Right cardiac atrium (tissue), 5 donors: Measurements from ENCODE around the gene TTC13. TPM values are rescaled to one million over a fixed set of nuclear protein-coding genes. Genes with fewer than 3 reads are reported as not detected.

Experiments
- ATAC-seq, 2 donors: fragments of 200-7000 bp; cut with Tn5 transposase; one replicate each; pipeline versions ENCODE4 v1.8.0 to v1.9.1; 2020; ENCODE audit warnings: moderate library complexity in 2 of 2, mild to moderate bottlenecking in 1 of 2
- DNase-seq, 3 donors: peaks; one replicate each; pipeline ENCODE4 v3.0.0-alpha.2; 2020
- H3K27ac ChIP-seq: one replicate; pipeline ENCODE4 v1.5.1; 2013; ENCODE audit warnings: mild to moderate bottlenecking, low read length, control low read depth, moderate library complexity
- H3K27me3 ChIP-seq: one replicate; pipeline ENCODE4 v1.6.1; 2013; ENCODE audit not compliant: control insufficient read depth, insufficient read depth
- H3K4me1 ChIP-seq: one replicate; pipeline ENCODE4 v1.6.1; 2013; ENCODE audit warnings: low read length; ENCODE audit not compliant: control insufficient read depth, insufficient read depth
- H3K4me3 ChIP-seq: one replicate; pipeline ENCODE4 v1.5.1; 2013; ENCODE audit warnings: low read length, control low read depth
- H3K9me3 ChIP-seq: one replicate; pipeline ENCODE4 v1.6.1; 2013; ENCODE audit warnings: low read length; ENCODE audit not compliant: control insufficient read depth
- WGBS: extraction: QIAGEN DNeasy Blood & Tissue Kit; methylation state at CpG from one replicate; pipeline ENCODE4 v1.1.7; 2013; 5-methylcytosine and 5-hydroxymethylcytosine counted together
- intact Hi-C, 4 donors: fragments of 100-400 bp; cut with DNase I; formaldehyde crosslinking; loops; one replicate each; pipeline versions ENCODE4 v1.11.0 to v1.14.0; 2022 to 2023
- polyA plus RNA-seq: library from polyadenylated mRNA; stranded (reverse); fragments of 200-250 nt; gene quantifications from one replicate; pipeline ENCODE4 v1.2.3, GENCODE V29; 2013
- total RNA-seq, 4 donors: library from RNA; stranded (reverse); fragmentation: NEBNext Ultra II Directional; extraction: Animal tissue kit (Norgen Biotek cat#: 25700); gene quantifications; one replicate each; pipeline ENCODE4 v1.2.1, GENCODE V29; 2021
- donor health status: healthy with polysubstance abuse.
- donor health status: DM: no; HTN: yes; CAD: no.
- donor health status: DM: no; HTN: no; CAD: no.
- donor health status: DM: no; HTN: yes; CAD: no; lungs with severe emphysema.
- donor health status: DM: yes; HTN: yes; CAD: no.

Gene TTC13
- total and polyA plus RNA-seq, 5 donors: 4.5 to 8.6 (median 6.5) TPM

- 89% methylated on average over 2 of the region's 2 CpGs for WGBS
- H3K4me1 ChIP-seq: no peaks in the 10 kb centered on the region
- no peak for DNase-seq
- H3K9me3 ChIP-seq: no peaks in the 10 kb centered on the region
- intact Hi-C loops: no loop called here
- H3K27ac ChIP-seq: no peak overlapping the region
- no peak overlapping the region for H3K4me3 ChIP-seq
- ATAC-seq: no peak
- no peaks in the 10 kb centered on the region for H3K27me3 ChIP-seq
These were observed 56.0 kb downstream of the TTC13 start for GRCh38 chr1:230922620-230923019.

GRCh38 chr1:230919207-230919606 is 59.5 kb downstream of the TTC13 start:
- intact Hi-C loops: loop anchor here in 3 of 4 donors (5.0 to 10.0 kb wide), 3 partner anchors 122 to 296 kb away; no protein-coding TSS in a partner anchor
- Histone ChIP-seq H3K9me3 (no peaks in the 10 kb centered on the region), H3K27me3 (no peaks in the 10 kb centered on the region), H3K27ac (no peak overlapping the region), H3K4me1 (no peaks in the 10 kb centered on the region), H3K4me3 (no peak overlapping the region)
- 51% methylated on average over 4 of the region's 4 CpGs for whole genome bisulfite sequencing
- DNase-seq: no peak
- ATAC-seq: no peak

- H3K27me3 ChIP-seq: no peaks in the 10 kb centered on the region
- peak; percentile 80 to 84 for ATAC-seq
- H3K4me3 ChIP-seq: no peak overlapping the region
- no peak overlapping the region for H3K27ac ChIP-seq
- DNase-seq: peak; percentile 68 to 84 (median 79)
- intact Hi-C loops: loop anchor here in 3 of 4 donors (2.0 to 10.0 kb wide), 4 partner anchors 119 to 297 kb away; no protein-coding TSS in a partner anchor
- H3K4me1 ChIP-seq: no peaks in the 10 kb centered on the region
- H3K9me3 ChIP-seq: no peaks in the 10 kb centered on the region
- 56% methylated on average over 15 of the region's 15 CpGs for WGBS
These were observed 61.2 kb downstream of the TTC13 start for GRCh38 chr1:230917284-230918135.

GRCh38 chr1:230916587-230917283 is 61.9 kb downstream of the TTC13 start:
- WGBS: 86% methylated on average over 8 of the region's 8 CpGs
- no peak overlapping the region for H3K4me3 ChIP-seq
- H3K27ac ChIP-seq: no peak overlapping the region
- no peak for ATAC-seq
- H3K4me1 ChIP-seq: no peaks in the 10 kb centered on the region
- no peaks in the 10 kb centered on the region for H3K9me3 ChIP-seq
- DNase-seq: no peak
- no peaks in the 10 kb centered on the region for H3K27me3 ChIP-seq
- intact Hi-C loops: loop anchor here in 3 of 4 donors (2.0 to 10.0 kb wide), 4 partner anchors 118 to 298 kb away; no protein-coding TSS in a partner anchor

GRCh38 chr1:230915078-230915477 is 63.6 kb downstream of the TTC13 start:
- DNase-seq (no peak), ATAC-seq (no peak)
- Histone ChIP-seq H3K27ac (no peak overlapping the region), H3K4me1 (peaks cover 1% of the 10 kb centered on the region), H3K27me3 (no peaks in the 10 kb centered on the region), H3K4me3 (no peak overlapping the region), H3K9me3 (no peaks in the 10 kb centered on the region)
- intact Hi-C loops: loop anchor here in 3 of 4 donors (5.0 to 10.0 kb wide), 3 partner anchors 118 to 300 kb away; no protein-coding TSS in a partner anchor

GRCh38 chr1:230913496-230913895 is 65.2 kb downstream of the TTC13 start:
- intact Hi-C loops: loop anchor here in 2 of 4 donors (2.0 to 10.0 kb wide), 2 partner anchors 119 to 301 kb away; no protein-coding TSS in a partner anchor

GRCh38 chr1:230910755-230911117 is 67.9 kb downstream of the TTC13 start:
- no peak for DNase-seq
- ATAC-seq: peak in 1 of 2 donors; percentile 28
- peak overlapping the region; percentile 40 for H3K27ac ChIP-seq
- intact Hi-C loops: loop anchor here in 1 of 4 donors (10.0 kb wide), 1 partner anchor 304 kb away; no protein-coding TSS in a partner anchor
- H3K9me3 ChIP-seq: no peaks in the 10 kb centered on the region
- no peak overlapping the region for H3K4me3 ChIP-seq
- H3K4me1 ChIP-seq: peaks cover 3% of the 10 kb centered on the region
- H3K27me3 ChIP-seq: no peaks in the 10 kb centered on the region

More at GRCh38 chr1:230913496-230913895, 65.2 kb downstream of the TTC13 start:
- Histone ChIP-seq H3K4me3 (no peak overlapping the region), H3K9me3 (no peaks in the 10 kb centered on the region), H3K4me1 (peaks cover 3% of the 10 kb centered on the region), H3K27me3 (no peaks in the 10 kb centered on the region), H3K27ac (no peak overlapping the region)
- 78% methylated on average over 2 of the region's 2 CpGs for WGBS
- ATAC-seq (no peak), DNase-seq (no peak)

GRCh38 chr1:230909974-230910754 is 68.5 kb downstream of the TTC13 start:
- ATAC-seq (peak; percentile 90), DNase-seq (peak in 2 of 3 donors; percentile 60 to 78)
- peaks cover 3% of the 10 kb centered on the region for H3K4me1 ChIP-seq
- no peaks in the 10 kb centered on the region for H3K27me3 ChIP-seq
- 70% methylated on average over 13 of the region's 13 CpGs for WGBS
- no peak overlapping the region for H3K4me3 ChIP-seq
- intact Hi-C loops: loop anchor here in 1 of 4 donors (10.0 kb wide), 1 partner anchor 305 kb away; no protein-coding TSS in a partner anchor
- H3K9me3 ChIP-seq: no peaks in the 10 kb centered on the region
- H3K27ac ChIP-seq: peak overlapping the region; percentile 40

- ATAC-seq (no peak), DNase-seq (no peak)
- H3K4me3 ChIP-seq: no peak overlapping the region
- H3K27me3 ChIP-seq: no peaks in the 10 kb centered on the region
- intact Hi-C loops: no loop called here
- H3K27ac ChIP-seq: no peak overlapping the region
- H3K4me1 ChIP-seq: peaks cover 3% of the 10 kb centered on the region
- no peaks in the 10 kb centered on the region for H3K9me3 ChIP-seq
- WGBS: 82% methylated on average over 4 of the region's 4 CpGs
These were observed 71.0 kb downstream of the TTC13 start for GRCh38 chr1:230907472-230908205.

GRCh38 chr1:230906226-230906625 is 72.4 kb downstream of the TTC13 start:
- H3K27ac ChIP-seq: no peak overlapping the region
- ATAC-seq: no peak

More at GRCh38 chr1:230906226-230906625, 72.4 kb downstream of the TTC13 start:
- no peak overlapping the region for H3K4me3 ChIP-seq
- no peaks in the 10 kb centered on the region for H3K27me3 ChIP-seq
- H3K4me1 ChIP-seq: peaks cover 3% of the 10 kb centered on the region
- H3K9me3 ChIP-seq: no peaks in the 10 kb centered on the region
- 84% methylated on average over 2 of the region's 2 CpGs for WGBS
- intact Hi-C loops: no loop called here
- no peak for DNase-seq
